WTC11 (cell line): ENCODE measurements around the gene LRRC10. TPM values are rescaled to one million over a fixed set of nuclear protein-coding genes. Genes with fewer than 3 reads are reported as not detected.

Experiments
- ATAC-seq: fragments of 200-7000 bp; cut with Tn5 transposase; 2 replicates; pipeline ENCODE4 v1.10.0; 2021; ENCODE audit warnings: mild to moderate bottlenecking, moderate library complexity
- CTCF ChIA-PET: fragments of 300-600 bp; sonication (Branson Sonifier 250); formaldehyde crosslinking; loops from one replicate; lab custom pipeline; 2021; ENCODE audit warnings: antibody characterized with exemption; lab: Charles Lee
- POLR2A ChIA-PET: fragments of 350-600 bp; sonication (Branson Sonifier 250); formaldehyde crosslinking; loops from one replicate; lab custom pipeline; 2021; ENCODE audit warnings: antibody characterized with exemption; lab: Charles Lee
- DNase-seq: peaks from one replicate; pipeline ENCODE4 v3.0.0; 2021; ENCODE audit warnings: low spot score
- H3K27ac Mint-ChIP-seq: 2 replicates; pipeline ENCODE4 v1.8.0; 2021; ENCODE audit warnings: mixed read lengths
- H3K27me3 Mint-ChIP-seq: 2 replicates; pipeline ENCODE4 v1.8.0; 2021; ENCODE audit warnings: low read depth, mild to moderate bottlenecking, moderate library complexity, mixed read lengths
- H3K36me3 Mint-ChIP-seq: 2 replicates; pipeline ENCODE4 v1.8.0; 2021; ENCODE audit warnings: mixed read lengths
- H3K4me1 Mint-ChIP-seq: 2 replicates; pipeline ENCODE4 v1.8.0; 2022; ENCODE audit warnings: mixed read lengths
- H3K4me3 Mint-ChIP-seq: 2 replicates; pipeline ENCODE4 v1.8.0; 2021; ENCODE audit warnings: mild to moderate bottlenecking, moderate library complexity, mixed read lengths
- H3K9me3 Mint-ChIP-seq: 2 replicates; pipeline ENCODE4 v1.8.0; 2021; ENCODE audit warnings: mixed read lengths
- MXD4 ChIP-seq: fragments of 250-450 bp; sonication (Bioruptor Pico); IDR thresholded peaks from 2 replicates; pipeline ENCODE4 v1.8.0; 2021; ENCODE audit warnings: mild to moderate bottlenecking, moderate library complexity, borderline replicate concordance
- NFATC4 ChIP-seq: fragments of 250-450 bp; sonication (Bioruptor Pico); IDR thresholded peaks from 2 replicates; pipeline ENCODE4 v1.9.0; 2021; ENCODE audit warnings: mild to moderate bottlenecking
- NFYB ChIP-seq: sonication (generic); formaldehyde crosslinking; conservative IDR thresholded peaks from 2 replicates; pipeline ENCODE4 v1.8.0; 2022; ENCODE audit warnings: low read depth, missing genetic modification reagents
- SMAD3 ChIP-seq: sonication (generic); formaldehyde crosslinking; IDR thresholded peaks from 2 replicates; pipeline ENCODE4 v1.8.0; 2022; ENCODE audit warnings: missing genetic modification reagents, mild to moderate bottlenecking, borderline replicate concordance
- TP53 ChIP-seq: sonication (generic); formaldehyde crosslinking; IDR thresholded peaks from 2 replicates; pipeline ENCODE4 v1.8.1; 2023; ENCODE audit warnings: mild to moderate bottlenecking, missing genetic modification reagents
- total RNA-seq: library from RNA; stranded (reverse); gene quantifications from 3 replicates; pipeline ENCODE4 v1.2.3, GENCODE V29; 2021
- TF ChIP-seq, protein P1 (sequence below): sonication (generic); formaldehyde crosslinking; IDR thresholded peaks from 2 replicates; pipeline ENCODE4 v1.8.0; 2022; ENCODE audit warnings: mild to moderate bottlenecking, missing genetic modification reagents
- TF ChIP-seq, protein P2 (sequence below): sonication (generic); formaldehyde crosslinking; IDR thresholded peaks from 2 replicates; pipeline ENCODE4 v1.8.0; 2022; ENCODE audit warnings: mild to moderate bottlenecking, missing genetic modification reagents
- TF ChIP-seq, protein P3 (sequence below): fragments of 250-450 bp; sonication (Bioruptor Pico); IDR thresholded peaks from 2 replicates; pipeline ENCODE4 v1.9.0; 2021; ENCODE audit warnings: mild to moderate bottlenecking
- TF ChIP-seq, protein P4 (sequence below): sonication (generic); formaldehyde crosslinking; IDR thresholded peaks from 2 replicates; pipeline ENCODE4 v1.8.1; 2023; ENCODE audit warnings: mild to moderate bottlenecking, missing genetic modification reagents, moderate library complexity
- TF ChIP-seq, protein P5 (sequence below): sonication (generic); formaldehyde crosslinking; IDR thresholded peaks from 2 replicates; pipeline ENCODE4 v1.8.1; 2022; ENCODE audit warnings: mild to moderate bottlenecking, missing genetic modification reagents, moderate library complexity, borderline replicate concordance
- TF ChIP-seq, protein P6 (sequence below): sonication (generic); formaldehyde crosslinking; IDR thresholded peaks from 2 replicates; pipeline ENCODE4 v1.8.1; 2022; ENCODE audit warnings: missing genetic modification reagents, borderline replicate concordance
- TF ChIP-seq, protein P7 (sequence below): sonication (generic); formaldehyde crosslinking; IDR thresholded peaks from 2 replicates; pipeline ENCODE4 v1.8.1; 2023; ENCODE audit warnings: mild to moderate bottlenecking, missing genetic modification reagents, borderline replicate concordance
- TF ChIP-seq, protein P8 (sequence below): sonication (generic); formaldehyde crosslinking; IDR thresholded peaks from 2 replicates; pipeline ENCODE4 v1.8.0; 2022; ENCODE audit warnings: missing genetic modification reagents

The LRRC10 gene
- total RNA-seq, 1 experiment from 2014 or later: not detected

DNA sequence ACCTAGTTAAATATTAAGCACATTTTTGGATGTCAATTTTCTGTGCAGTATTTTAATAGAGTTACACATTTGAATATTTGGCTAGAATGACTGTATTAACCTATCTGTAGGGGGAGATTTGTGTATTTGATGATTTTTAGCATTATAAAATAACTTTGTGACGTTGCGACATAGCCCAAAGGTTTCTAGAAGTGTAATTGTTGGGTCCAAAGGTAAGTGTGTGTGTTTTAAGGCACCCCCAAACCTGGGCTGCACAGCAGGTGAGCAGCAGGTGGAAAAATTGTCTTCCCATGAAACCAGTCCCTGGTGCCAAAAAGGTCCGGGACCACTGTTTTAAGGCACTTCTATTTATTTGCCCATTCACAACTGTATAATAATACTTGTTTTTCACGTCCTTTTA lies 22.2 kb downstream of the LRRC10 start:
- ATAC-seq: no peak
- H3K4me1 Mint-ChIP-seq: peaks cover 10% of the 10 kb centered on the region
- TF ChIP-seq, protein P1, sequence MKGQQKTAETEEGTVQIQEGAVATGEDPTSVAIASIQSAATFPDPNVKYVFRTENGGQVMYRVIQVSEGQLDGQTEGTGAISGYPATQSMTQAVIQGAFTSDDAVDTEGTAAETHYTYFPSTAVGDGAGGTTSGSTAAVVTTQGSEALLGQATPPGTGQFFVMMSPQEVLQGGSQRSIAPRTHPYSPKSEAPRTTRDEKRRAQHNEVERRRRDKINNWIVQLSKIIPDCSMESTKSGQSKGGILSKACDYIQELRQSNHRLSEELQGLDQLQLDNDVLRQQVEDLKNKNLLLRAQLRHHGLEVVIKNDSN (CRISPR knock-in tag): no peak
- TF ChIP-seq MXD4 (CRISPR knock-in tag) (no peak), SMAD3 (no peak)
- TF ChIP-seq, protein P2, sequence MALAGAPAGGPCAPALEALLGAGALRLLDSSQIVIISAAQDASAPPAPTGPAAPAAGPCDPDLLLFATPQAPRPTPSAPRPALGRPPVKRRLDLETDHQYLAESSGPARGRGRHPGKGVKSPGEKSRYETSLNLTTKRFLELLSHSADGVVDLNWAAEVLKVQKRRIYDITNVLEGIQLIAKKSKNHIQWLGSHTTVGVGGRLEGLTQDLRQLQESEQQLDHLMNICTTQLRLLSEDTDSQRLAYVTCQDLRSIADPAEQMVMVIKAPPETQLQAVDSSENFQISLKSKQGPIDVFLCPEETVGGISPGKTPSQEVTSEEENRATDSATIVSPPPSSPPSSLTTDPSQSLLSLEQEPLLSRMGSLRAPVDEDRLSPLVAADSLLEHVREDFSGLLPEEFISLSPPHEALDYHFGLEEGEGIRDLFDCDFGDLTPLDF (CRISPR knock-in tag): no peak
- TF ChIP-seq, protein P3, sequence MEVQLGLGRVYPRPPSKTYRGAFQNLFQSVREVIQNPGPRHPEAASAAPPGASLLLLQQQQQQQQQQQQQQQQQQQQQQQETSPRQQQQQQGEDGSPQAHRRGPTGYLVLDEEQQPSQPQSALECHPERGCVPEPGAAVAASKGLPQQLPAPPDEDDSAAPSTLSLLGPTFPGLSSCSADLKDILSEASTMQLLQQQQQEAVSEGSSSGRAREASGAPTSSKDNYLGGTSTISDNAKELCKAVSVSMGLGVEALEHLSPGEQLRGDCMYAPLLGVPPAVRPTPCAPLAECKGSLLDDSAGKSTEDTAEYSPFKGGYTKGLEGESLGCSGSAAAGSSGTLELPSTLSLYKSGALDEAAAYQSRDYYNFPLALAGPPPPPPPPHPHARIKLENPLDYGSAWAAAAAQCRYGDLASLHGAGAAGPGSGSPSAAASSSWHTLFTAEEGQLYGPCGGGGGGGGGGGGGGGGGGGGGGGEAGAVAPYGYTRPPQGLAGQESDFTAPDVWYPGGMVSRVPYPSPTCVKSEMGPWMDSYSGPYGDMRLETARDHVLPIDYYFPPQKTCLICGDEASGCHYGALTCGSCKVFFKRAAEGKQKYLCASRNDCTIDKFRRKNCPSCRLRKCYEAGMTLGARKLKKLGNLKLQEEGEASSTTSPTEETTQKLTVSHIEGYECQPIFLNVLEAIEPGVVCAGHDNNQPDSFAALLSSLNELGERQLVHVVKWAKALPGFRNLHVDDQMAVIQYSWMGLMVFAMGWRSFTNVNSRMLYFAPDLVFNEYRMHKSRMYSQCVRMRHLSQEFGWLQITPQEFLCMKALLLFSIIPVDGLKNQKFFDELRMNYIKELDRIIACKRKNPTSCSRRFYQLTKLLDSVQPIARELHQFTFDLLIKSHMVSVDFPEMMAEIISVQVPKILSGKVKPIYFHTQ: no peak
- ChIA-PET CTCF (no interaction called here), POLR2A (no interaction called here)
- no peaks in the 10 kb centered on the region for H3K27me3 Mint-ChIP-seq
- no peak overlapping the region for H3K27ac Mint-ChIP-seq
- DNase-seq: no peak
- H3K4me3 Mint-ChIP-seq: no peak overlapping the region
- H3K36me3 Mint-ChIP-seq: peaks cover 69% of the 10 kb centered on the region
- H3K9me3 Mint-ChIP-seq: no peaks in the 10 kb centered on the region

DNA sequence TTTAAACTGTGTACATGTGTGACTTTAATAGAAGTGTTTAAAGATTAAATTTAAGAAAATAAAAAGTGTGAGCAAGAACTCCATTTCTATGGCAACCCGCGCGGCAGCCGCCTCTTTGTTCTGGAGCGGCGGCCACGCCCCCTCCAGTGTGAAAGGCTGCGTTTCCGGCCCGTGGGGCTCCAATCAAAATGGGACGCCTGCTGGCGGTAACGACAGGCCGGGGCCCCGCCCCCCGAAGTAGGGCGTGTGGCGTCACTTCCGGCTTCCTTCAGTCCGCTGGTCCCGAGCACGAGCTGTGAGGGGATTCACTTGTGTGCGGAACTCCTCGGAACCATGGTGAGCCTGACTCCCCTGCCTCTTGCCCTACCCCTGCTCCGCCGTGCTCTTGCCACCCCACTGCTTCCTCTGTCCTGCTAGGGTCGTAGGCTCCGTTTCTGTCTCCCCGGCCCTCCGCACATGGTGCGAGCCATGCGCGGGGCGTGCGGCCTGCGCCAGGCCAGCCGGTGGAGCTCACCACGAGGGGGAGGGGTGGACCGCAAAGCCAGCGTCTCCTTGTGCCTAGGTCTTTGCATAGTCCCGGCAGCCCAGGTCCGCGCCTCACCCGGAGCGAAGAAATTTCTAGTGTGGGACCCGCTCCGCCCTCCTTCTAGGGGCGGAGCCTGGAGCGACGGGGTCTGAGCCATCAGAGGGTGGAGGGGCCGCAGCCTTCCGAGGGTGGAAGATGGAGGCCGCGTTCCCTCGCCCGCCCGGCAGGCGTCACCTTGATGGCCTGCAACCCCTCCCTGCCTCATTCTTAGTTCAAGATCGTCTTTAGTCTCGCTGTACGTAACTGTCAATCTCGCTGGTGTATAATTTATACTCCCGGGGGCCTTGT lies 25.3 kb downstream of the LRRC10 start, which contains the start of gene CCT2:
Gene CCT2 (plus strand): TSS at position 271 of the 874 bp plus-strand sequence. CDS start 63 bp downstream, at position 334.
- Mint-ChIP-seq H3K27me3 (no peaks in the 10 kb centered on the region; the same call in 1 of the 2 replicates), H3K4me3 (peak within 1 kb of the TSS; percentile 95), H3K36me3 (peaks cover 39% of the 10 kb centered on the region), H3K4me1 (peaks cover 15% of the 10 kb centered on the region), H3K27ac (peak within 1 kb of the TSS; percentile 92), H3K9me3 (no peaks in the 10 kb centered on the region)
- CTCF ChIA-PET: interaction anchor here (1.0 to 1.2 kb wide), 2 partner anchors 22 to 54 kb away, joined by 3 read pairs; no protein-coding TSS in a partner anchor
- POLR2A ChIA-PET: interaction anchor here (1.2 kb wide), 1 partner anchor 115 kb away, joined by 6 read pairs; the partner anchor contains the start of gene FRS2
- peak; percentile 89 for ATAC-seq
- peak; percentile 97 for DNase-seq
- TF ChIP-seq TP53 (CRISPR knock-in tag): no peak
- TF ChIP-seq, protein P4, sequence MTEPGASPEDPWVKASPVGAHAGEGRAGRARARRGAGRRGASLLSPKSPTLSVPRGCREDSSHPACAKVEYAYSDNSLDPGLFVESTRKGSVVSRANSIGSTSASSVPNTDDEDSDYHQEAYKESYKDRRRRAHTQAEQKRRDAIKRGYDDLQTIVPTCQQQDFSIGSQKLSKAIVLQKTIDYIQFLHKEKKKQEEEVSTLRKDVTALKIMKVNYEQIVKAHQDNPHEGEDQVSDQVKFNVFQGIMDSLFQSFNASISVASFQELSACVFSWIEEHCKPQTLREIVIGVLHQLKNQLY (CRISPR knock-in tag): no peak
- TF ChIP-seq, protein P5, sequence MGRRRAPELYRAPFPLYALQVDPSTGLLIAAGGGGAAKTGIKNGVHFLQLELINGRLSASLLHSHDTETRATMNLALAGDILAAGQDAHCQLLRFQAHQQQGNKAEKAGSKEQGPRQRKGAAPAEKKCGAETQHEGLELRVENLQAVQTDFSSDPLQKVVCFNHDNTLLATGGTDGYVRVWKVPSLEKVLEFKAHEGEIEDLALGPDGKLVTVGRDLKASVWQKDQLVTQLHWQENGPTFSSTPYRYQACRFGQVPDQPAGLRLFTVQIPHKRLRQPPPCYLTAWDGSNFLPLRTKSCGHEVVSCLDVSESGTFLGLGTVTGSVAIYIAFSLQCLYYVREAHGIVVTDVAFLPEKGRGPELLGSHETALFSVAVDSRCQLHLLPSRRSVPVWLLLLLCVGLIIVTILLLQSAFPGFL (CRISPR knock-in tag): no peak
- TF ChIP-seq, protein P6, sequence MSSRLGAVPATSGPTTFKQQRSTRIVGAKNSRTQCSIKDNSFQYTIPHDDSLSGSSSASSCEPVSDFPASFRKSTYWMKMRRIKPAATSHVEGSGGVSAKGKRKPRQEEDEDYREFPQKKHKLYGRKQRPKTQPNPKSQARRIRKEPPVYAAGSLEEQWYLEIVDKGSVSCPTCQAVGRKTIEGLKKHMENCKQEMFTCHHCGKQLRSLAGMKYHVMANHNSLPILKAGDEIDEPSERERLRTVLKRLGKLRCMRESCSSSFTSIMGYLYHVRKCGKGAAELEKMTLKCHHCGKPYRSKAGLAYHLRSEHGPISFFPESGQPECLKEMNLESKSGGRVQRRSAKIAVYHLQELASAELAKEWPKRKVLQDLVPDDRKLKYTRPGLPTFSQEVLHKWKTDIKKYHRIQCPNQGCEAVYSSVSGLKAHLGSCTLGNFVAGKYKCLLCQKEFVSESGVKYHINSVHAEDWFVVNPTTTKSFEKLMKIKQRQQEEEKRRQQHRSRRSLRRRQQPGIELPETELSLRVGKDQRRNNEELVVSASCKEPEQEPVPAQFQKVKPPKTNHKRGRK (CRISPR knock-in tag): no peak
- TF ChIP-seq NFYB (CRISPR knock-in tag): peak; percentile 54; the same call in 1 of the 2 replicates
- TF ChIP-seq, protein P7, sequence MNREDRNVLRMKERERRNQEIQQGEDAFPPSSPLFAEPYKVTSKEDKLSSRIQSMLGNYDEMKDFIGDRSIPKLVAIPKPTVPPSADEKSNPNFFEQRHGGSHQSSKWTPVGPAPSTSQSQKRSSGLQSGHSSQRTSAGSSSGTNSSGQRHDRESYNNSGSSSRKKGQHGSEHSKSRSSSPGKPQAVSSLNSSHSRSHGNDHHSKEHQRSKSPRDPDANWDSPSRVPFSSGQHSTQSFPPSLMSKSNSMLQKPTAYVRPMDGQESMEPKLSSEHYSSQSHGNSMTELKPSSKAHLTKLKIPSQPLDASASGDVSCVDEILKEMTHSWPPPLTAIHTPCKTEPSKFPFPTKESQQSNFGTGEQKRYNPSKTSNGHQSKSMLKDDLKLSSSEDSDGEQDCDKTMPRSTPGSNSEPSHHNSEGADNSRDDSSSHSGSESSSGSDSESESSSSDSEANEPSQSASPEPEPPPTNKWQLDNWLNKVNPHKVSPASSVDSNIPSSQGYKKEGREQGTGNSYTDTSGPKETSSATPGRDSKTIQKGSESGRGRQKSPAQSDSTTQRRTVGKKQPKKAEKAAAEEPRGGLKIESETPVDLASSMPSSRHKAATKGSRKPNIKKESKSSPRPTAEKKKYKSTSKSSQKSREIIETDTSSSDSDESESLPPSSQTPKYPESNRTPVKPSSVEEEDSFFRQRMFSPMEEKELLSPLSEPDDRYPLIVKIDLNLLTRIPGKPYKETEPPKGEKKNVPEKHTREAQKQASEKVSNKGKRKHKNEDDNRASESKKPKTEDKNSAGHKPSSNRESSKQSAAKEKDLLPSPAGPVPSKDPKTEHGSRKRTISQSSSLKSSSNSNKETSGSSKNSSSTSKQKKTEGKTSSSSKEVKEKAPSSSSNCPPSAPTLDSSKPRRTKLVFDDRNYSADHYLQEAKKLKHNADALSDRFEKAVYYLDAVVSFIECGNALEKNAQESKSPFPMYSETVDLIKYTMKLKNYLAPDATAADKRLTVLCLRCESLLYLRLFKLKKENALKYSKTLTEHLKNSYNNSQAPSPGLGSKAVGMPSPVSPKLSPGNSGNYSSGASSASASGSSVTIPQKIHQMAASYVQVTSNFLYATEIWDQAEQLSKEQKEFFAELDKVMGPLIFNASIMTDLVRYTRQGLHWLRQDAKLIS (CRISPR knock-in tag): no peak; the same call in 1 of the 2 replicates
- TF ChIP-seq, protein P8, sequence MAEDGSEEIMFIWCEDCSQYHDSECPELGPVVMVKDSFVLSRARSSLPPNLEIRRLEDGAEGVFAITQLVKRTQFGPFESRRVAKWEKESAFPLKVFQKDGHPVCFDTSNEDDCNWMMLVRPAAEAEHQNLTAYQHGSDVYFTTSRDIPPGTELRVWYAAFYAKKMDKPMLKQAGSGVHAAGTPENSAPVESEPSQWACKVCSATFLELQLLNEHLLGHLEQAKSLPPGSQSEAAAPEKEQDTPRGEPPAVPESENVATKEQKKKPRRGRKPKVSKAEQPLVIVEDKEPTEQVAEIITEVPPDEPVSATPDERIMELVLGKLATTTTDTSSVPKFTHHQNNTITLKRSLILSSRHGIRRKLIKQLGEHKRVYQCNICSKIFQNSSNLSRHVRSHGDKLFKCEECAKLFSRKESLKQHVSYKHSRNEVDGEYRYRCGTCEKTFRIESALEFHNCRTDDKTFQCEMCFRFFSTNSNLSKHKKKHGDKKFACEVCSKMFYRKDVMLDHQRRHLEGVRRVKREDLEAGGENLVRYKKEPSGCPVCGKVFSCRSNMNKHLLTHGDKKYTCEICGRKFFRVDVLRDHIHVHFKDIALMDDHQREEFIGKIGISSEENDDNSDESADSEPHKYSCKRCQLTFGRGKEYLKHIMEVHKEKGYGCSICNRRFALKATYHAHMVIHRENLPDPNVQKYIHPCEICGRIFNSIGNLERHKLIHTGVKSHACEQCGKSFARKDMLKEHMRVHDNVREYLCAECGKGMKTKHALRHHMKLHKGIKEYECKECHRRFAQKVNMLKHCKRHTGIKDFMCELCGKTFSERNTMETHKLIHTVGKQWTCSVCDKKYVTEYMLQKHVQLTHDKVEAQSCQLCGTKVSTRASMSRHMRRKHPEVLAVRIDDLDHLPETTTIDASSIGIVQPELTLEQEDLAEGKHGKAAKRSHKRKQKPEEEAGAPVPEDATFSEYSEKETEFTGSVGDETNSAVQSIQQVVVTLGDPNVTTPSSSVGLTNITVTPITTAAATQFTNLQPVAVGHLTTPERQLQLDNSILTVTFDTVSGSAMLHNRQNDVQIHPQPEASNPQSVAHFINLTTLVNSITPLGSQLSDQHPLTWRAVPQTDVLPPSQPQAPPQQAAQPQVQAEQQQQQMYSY (CRISPR knock-in tag): no peak; the same call in 1 of the 2 replicates
- TF ChIP-seq NFATC4: peak; percentile 75
- TF ChIP-seq, protein P2 (CRISPR knock-in tag): no peak
